Measurements from ENCODE around the gene SNCB. TPM values are rescaled to one million over a fixed set of nuclear protein-coding genes. Genes with fewer than 3 reads are reported as not detected.

SNCB gene
- polyA plus RNA-seq, 1 of the 3 experiments (the other 2 are of a cell fraction): 0.33 TPM

- H3K36me3 ChIP-seq (replicated peaks in 1 of 2; ENCODE audit: control insufficient read depth in 1 of 2, insufficient read depth in 2 of 2, low read length in 1 of 2): peaks cover 0 to 8% of the 10 kb centered on the region in 2 experiments
- H3K79me2 ChIP-seq (ENCODE audit: insufficient read depth): no peaks in the 10 kb centered on the region
- 92% methylated on average over 19 of the region's 47 CpGs for WGBS (ENCODE audit: low lambda C conversion rate)
- CTCF ChIA-PET: no interaction called here
- no peaks in the 10 kb centered on the region for H3K27me3 ChIP-seq (ENCODE audit: insufficient read depth)
- no peak overlapping the region for H3K9ac ChIP-seq
- TF ChIP-seq JUND (IDR thresholded peaks at IDR 0.05) (no peak), GATA2 (CRISPR knock-in tag; IDR thresholded peaks at IDR 0.05) (no peak), TEAD4 (IDR thresholded peaks at IDR 0.05; ENCODE audit: borderline replicate concordance, insufficient read depth) (no peak), CTCF (IDR thresholded peaks at IDR 0.05) (no peak), TAF1 (IDR thresholded peaks at IDR 0.05; ENCODE audit: borderline replicate concordance, low read depth, low read length) (no peak), MAX (IDR thresholded peaks at IDR 0.05; ENCODE audit: low read depth) (no peak), USF1 (IDR thresholded peaks at IDR 0.05; ENCODE audit: borderline replicate concordance, low read depth) (no peak), RXRA (IDR thresholded peaks at IDR 0.05; ENCODE audit: borderline replicate concordance, low read depth) (no peak)
- H4K20me1 ChIP-seq (ENCODE audit: insufficient read depth): peaks cover 7% of the 10 kb centered on the region; the same call in 1 of the 2 replicates
- H3K27ac ChIP-seq (ENCODE audit: low read depth in 2 of 2, low read length in 1 of 2): no peak overlapping the region
- no peak overlapping the region for H3K4me3 ChIP-seq (ENCODE audit: low read depth in 2 of 2, low read length in 1 of 2)
- no peak overlapping the region for H3K4me2 ChIP-seq
- no peak for DNase-seq
- H3K9me2 ChIP-seq: no peaks in the 10 kb centered on the region
- H3K4me1 ChIP-seq (ENCODE audit: control insufficient read depth in 1 of 2, insufficient read depth in 2 of 2, low read depth in 1 of 2, low read length in 1 of 2): no peaks in the 10 kb centered on the region; a peak in 1 of 4 replicates
- H2AFZ ChIP-seq (ENCODE audit: low read depth): no peak overlapping the region
- POLR2A ChIA-PET: no interaction called here
- no peaks in the 10 kb centered on the region for H3K9me3 ChIP-seq
- no peaks in the 10 kb centered on the region for H3F3A ChIP-seq (replicated peaks; ENCODE audit: insufficient read depth)
Measured at GRCh38 chr5:176597417-176598389, 32.6 kb downstream of the SNCB start.

- Histone ChIP-seq H3K9me2 (no peaks in the 10 kb centered on the region), H3K36me3 (replicated peaks in 1 of 2; ENCODE audit: control insufficient read depth in 1 of 2, insufficient read depth in 2 of 2, low read length in 1 of 2) (peaks cover 0 to 8% of the 10 kb centered on the region in 2 experiments), H3K79me2 (ENCODE audit: insufficient read depth) (no peaks in the 10 kb centered on the region), H3F3A (replicated peaks; ENCODE audit: insufficient read depth) (no peaks in the 10 kb centered on the region), H3K27ac (ENCODE audit: low read depth in 2 of 2, low read length in 1 of 2) (no peak overlapping the region), H3K9me3 (no peaks in the 10 kb centered on the region), H3K27me3 (ENCODE audit: insufficient read depth) (no peaks in the 10 kb centered on the region), H4K20me1 (ENCODE audit: insufficient read depth) (no peaks in the 10 kb centered on the region), H3K4me1 (ENCODE audit: control insufficient read depth in 1 of 2, insufficient read depth in 2 of 2, low read depth in 1 of 2, low read length in 1 of 2) (no peaks in the 10 kb centered on the region), H2AFZ (ENCODE audit: low read depth) (no peak overlapping the region), H3K4me2 (no peak overlapping the region), H3K4me3 (ENCODE audit: low read depth in 2 of 2, low read length in 1 of 2) (no peak overlapping the region), H3K9ac (no peak overlapping the region)
- DNase-seq: no peak
- ChIA-PET CTCF (interaction anchor here (1.2 kb wide), 1 partner anchor 23 kb away, joined by 4 read pairs; no protein-coding TSS in a partner anchor), POLR2A (no interaction called here)
- WGBS (ENCODE audit: low lambda C conversion rate): 92% methylated on average over 56 of the region's 98 CpGs
- no peak for TF ChIP-seq CHD2 (IDR thresholded peaks at IDR 0.05; ENCODE audit: low read length, partially characterized antibody)
- TF ChIP-seq TCF12 (IDR thresholded peaks at IDR 0.05): no peak
- TF ChIP-seq FOSL2 (IDR thresholded peaks at IDR 0.05; ENCODE audit: borderline replicate concordance, low read depth): no peak
- no peak for TF ChIP-seq NFIC (IDR thresholded peaks at IDR 0.05; ENCODE audit: borderline replicate concordance)
- no peak for TF ChIP-seq REST (IDR thresholded peaks at IDR 0.05; ENCODE audit: low read depth, low read length)
- TF ChIP-seq MEF2A (IDR thresholded peaks at IDR 0.05; ENCODE audit: borderline replicate concordance, low read depth): no peak
- no peak for TF ChIP-seq CTCF (IDR thresholded peaks at IDR 0.05)
Measured at GRCh38 chr5:176596689-176597416, 33.5 kb downstream of the SNCB start.
